ENCODE data around the gene PLA2G2C. TPM values are rescaled to one million over a fixed set of nuclear protein-coding genes. Genes with fewer than 3 reads are reported as not detected.

PLA2G2C gene
- total and polyA plus RNA-seq, 2 of the 13 experiments (the other 11 are each of a cell fraction or from before 2014, with no cell fraction given) = not detected

GRCh38 chr1:20216574-20216973, 30.3 kb upstream of the PLA2G2C start:
- ATAC-seq (peak; percentile 81), FAIRE-seq (no peak), DNase-seq (ENCODE audit: low spot score) (peak; percentile 7)
- Histone ChIP-seq H3K9me3 (ENCODE audit: low read length) (no peaks in the 10 kb centered on the region), H3K9ac (ENCODE audit: insufficient read depth, low read depth, low read length) (no peak overlapping the region), H2AFZ (ENCODE audit: low read length) (no peak overlapping the region), H4K20me1 (ENCODE audit: insufficient read depth, low read length) (no peaks in the 10 kb centered on the region), H3K27ac (ENCODE audit: extremely low read length, insufficient read depth, low read length) (no peak overlapping the region), H3K4me1 (ENCODE audit: insufficient read depth, low read length) (no peaks in the 10 kb centered on the region; the same call in 1 of the 2 replicates), H3K27me3 (ENCODE audit: control insufficient read depth in 1 of 2, insufficient read depth in 2 of 2, low read length in 2 of 2) (peaks cover 1 to 46% of the 10 kb centered on the region in 2 experiments; a peak in 3 of 5 replicates), H3K36me3 (replicated peaks in 1 of 2; ENCODE audit: control insufficient read depth in 1 of 2, insufficient read depth in 2 of 2, low read length in 2 of 2) (no peaks in the 10 kb centered on the region), H3K79me2 (ENCODE audit: insufficient read depth, low read length) (no peaks in the 10 kb centered on the region), H3K4me3 (replicated peaks in 1 of 3; ENCODE audit: insufficient read depth in 1 of 3, low read depth in 2 of 3, low read length in 3 of 3) (no peak overlapping the region), H3K4me2 (ENCODE audit: low read depth, low read length) (no peak overlapping the region)
- no peak for TF ChIP-seq ZNF143 (CRISPR knock-in tag; IDR thresholded peaks at IDR 0.05)
- no peak for TF ChIP-seq ZSCAN9 (CRISPR knock-in tag; IDR thresholded peaks at IDR 0.05; ENCODE audit: borderline replicate concordance)
- TF ChIP-seq ZNF280B (CRISPR knock-in tag; IDR thresholded peaks at IDR 0.05; ENCODE audit: borderline replicate concordance) = no peak
- TF ChIP-seq CTCF (CRISPR knock-in tag; IDR thresholded peaks at IDR 0.05) = peak; percentile 58
- no peak for TF ChIP-seq KLF16 (CRISPR knock-in tag; IDR thresholded peaks at IDR 0.05)
- TF ChIP-seq SMC3 (IDR thresholded peaks at IDR 0.05; ENCODE audit: low read length) = peak; percentile 26; the same call in 1 of the 2 replicates
- no peak for TF ChIP-seq SPEN (CRISPR knock-in tag; IDR thresholded peaks at IDR 0.05; ENCODE audit: low read depth)
- no peak for TF ChIP-seq HDAC6 (IDR thresholded peaks at IDR 0.05; ENCODE audit: low read depth, low read length)
- peak; percentile 49 for TF ChIP-seq STAG1 (CRISPR knock-in tag; IDR thresholded peaks at IDR 0.05)
- no peak for TF ChIP-seq RFXANK (CRISPR knock-in tag; IDR thresholded peaks at IDR 0.05)
- TF ChIP-seq RAD21 (CRISPR knock-in tag; IDR thresholded peaks at IDR 0.05) = no peak
- no peak for TF ChIP-seq FOSL1 (CRISPR knock-in tag; IDR thresholded peaks at IDR 0.05; ENCODE audit: borderline replicate concordance)
- peak; percentile 99 for TF ChIP-seq ZNF12 (CRISPR knock-in tag; IDR thresholded peaks at IDR 0.05)
- TF ChIP-seq LCORL (IDR thresholded peaks at IDR 0.05) = no peak
- TF ChIP-seq LCORL (CRISPR knock-in tag; IDR thresholded peaks at IDR 0.05) = no peak
- CTCF ChIA-PET (ENCODE audit: low intra/inter-chr PET ratio, low total read pairs) = no interaction called here
- no CpG with 5 or more reads among the region's 1 CpG for WGBS (ENCODE audit: low lambda C conversion rate)
- POLR2A ChIA-PET = no interaction called here
- no TSS peak for BruUV-seq (replicated peaks)
- in situ Hi-C loops (cut with HindIII; ENCODE audit: extremely low pct_ligation_motif_present, low pct_unique_long_range_greater_than_20kb) (loop anchor here (10.0 kb wide), 1 partner anchor 208 kb away; no protein-coding TSS in a partner anchor), intact Hi-C loops (cut with micrococcal nuclease; ENCODE audit: unreplicated experiment) (no loop called here)

All from HepG2 (cell line).